IMR-90 (cell line): ENCODE data around the gene FGD3. TPM values are rescaled to one million over a fixed set of nuclear protein-coding genes. Genes with fewer than 3 reads are reported as not detected.
A peak's percentile ranks its signal among the peaks of the same experiment; 100 is the strongest.

ENCODE experiments used
- ATAC-seq: fragments of 200-7000 bp; cut with Tn5 transposase; 2 replicates; pipeline ENCODE4 v1.9.1; 2020; ENCODE audit warnings: low read depth, mild to moderate bottlenecking, moderate library complexity
- BruUV-seq: library from RNA; stranded (reverse); fragments of 400-500 nt; replicated peaks from 2 replicates; lab custom pipeline; 2021; lab: Mats Ljungman, UMichigan
- CTCF ChIA-PET: fragments of 300-600 bp; formaldehyde crosslinking; extraction: SDS; loops from one replicate; lab custom pipeline; 2021; ENCODE audit warnings: antibody characterized with exemption; lab: Yijun Ruan, JAX
- POLR2A ChIA-PET: fragments of 300-600 bp; sonication (Branson Sonifier 250); formaldehyde crosslinking; loops from one replicate; lab custom pipeline; 2022; ENCODE audit warnings: antibody characterized with exemption; ENCODE audit not compliant: unreplicated experiment; lab: Charles Lee
- DNase-seq: peaks from one replicate; pipeline ENCODE4 v3.0.0; 2013
- H2AFZ ChIP-seq: replicated peaks from 2 replicates; pipeline ENCODE3; 2013; ENCODE audit warnings: low read length, mild to moderate bottlenecking; ENCODE audit not compliant: poor library complexity
- H2AK5ac ChIP-seq: 2 replicates; pipeline ENCODE4 v1.6.1; 2013; ENCODE audit warnings: low read depth, low read length, inconsistent platforms
- H2AK9ac ChIP-seq: replicated peaks from 2 replicates; pipeline ENCODE3; 2013; ENCODE audit warnings: mild to moderate bottlenecking, low read depth, low read length, moderate library complexity; ENCODE audit not compliant: poor library complexity
- H2BK120ac ChIP-seq: 2 replicates; pipeline ENCODE4 v1.6.1; 2013; ENCODE audit warnings: low read depth, low read length, inconsistent platforms
- H2BK15ac ChIP-seq: 3 replicates; pipeline ENCODE4 v1.6.1; 2013; ENCODE audit warnings: low read depth, low read length, inconsistent platforms
- H2BK20ac ChIP-seq: 2 replicates; pipeline ENCODE4 v1.6.1; 2013; ENCODE audit warnings: low read depth, mild to moderate bottlenecking, inconsistent platforms, low read length, moderate library complexity
- H2BK5ac ChIP-seq: 2 replicates; pipeline ENCODE4 v1.6.1; 2013; ENCODE audit warnings: mild to moderate bottlenecking, low read depth, low read length, inconsistent platforms; ENCODE audit not compliant: poor library complexity, severe bottlenecking
- H3K14ac ChIP-seq: replicated peaks from 2 replicates; pipeline ENCODE4 v1.6.1; 2013; ENCODE audit warnings: low read depth, low read length, inconsistent platforms
- H3K18ac ChIP-seq: 2 replicates; pipeline ENCODE4 v1.6.1; 2013; ENCODE audit warnings: low read depth, low read length, control low read depth
- H3K23ac ChIP-seq: 2 replicates; pipeline ENCODE4 v1.6.1; 2013; ENCODE audit warnings: low read depth, low read length, inconsistent platforms
- H3K27ac ChIP-seq: 2 replicates; pipeline ENCODE4 v1.5.1; 2013; ENCODE audit warnings: mild to moderate bottlenecking, control low read depth, low read length; ENCODE audit not compliant: insufficient read depth
- H3K27me3 ChIP-seq: 2 replicates; pipeline ENCODE4 v1.6.1; 2013; ENCODE audit warnings: low read length; ENCODE audit not compliant: control insufficient read depth, insufficient read depth
- H3K36me3 ChIP-seq: 2 replicates; pipeline ENCODE4 v1.6.1; 2013; ENCODE audit warnings: low read length, mixed read lengths; ENCODE audit not compliant: control insufficient read depth, insufficient read depth
- H3K4ac ChIP-seq: 2 replicates; pipeline ENCODE4 v1.6.1; 2013; ENCODE audit warnings: low read depth, low read length, inconsistent platforms
- H3K4me1 ChIP-seq: 2 replicates; pipeline ENCODE4 v1.6.1; 2013; ENCODE audit warnings: low read length, mixed read lengths; ENCODE audit not compliant: control insufficient read depth, insufficient read depth
- H3K4me2 ChIP-seq: 2 replicates; pipeline ENCODE4 v1.6.1; 2013; ENCODE audit warnings: low read depth, mild to moderate bottlenecking, control low read depth, low read length, moderate library complexity
- H3K4me3 ChIP-seq: 2 replicates; pipeline ENCODE4 v1.5.1; 2013; ENCODE audit warnings: low read depth, mild to moderate bottlenecking, control low read depth, low read length, moderate library complexity; ENCODE audit not compliant: insufficient read depth
- H3K56ac ChIP-seq: 2 replicates; pipeline ENCODE4 v1.6.1; 2013; ENCODE audit warnings: low read length, inconsistent platforms; ENCODE audit not compliant: insufficient read depth; ENCODE audit errors: extremely low read depth
- H3K79me1 ChIP-seq, 2 experiments: 2 replicates each; pipeline ENCODE4 v1.6.1; 2013; ENCODE audit warnings: low read length in 2 of 2, inconsistent platforms in 1 of 2, low read depth in 1 of 2
- H3K9ac ChIP-seq: 2 replicates; pipeline ENCODE4 v1.6.1; 2013; ENCODE audit warnings: low read depth, low read length, control low read depth
- H3K9me1 ChIP-seq: 2 replicates; pipeline ENCODE4 v1.6.1; 2013; ENCODE audit warnings: low read length, inconsistent platforms; ENCODE audit not compliant: insufficient read depth
- H3K9me3 ChIP-seq: 2 replicates; pipeline ENCODE4 v1.6.1; 2013; ENCODE audit warnings: low read length; ENCODE audit not compliant: control insufficient read depth, insufficient read depth
- H4K20me1 ChIP-seq: 2 replicates; pipeline ENCODE4 v1.6.1; 2013; ENCODE audit warnings: low read length, inconsistent platforms; ENCODE audit not compliant: insufficient read depth
- H4K5ac ChIP-seq: 2 replicates; pipeline ENCODE4 v1.6.1; 2013; ENCODE audit warnings: mild to moderate bottlenecking, low read depth, low read length, control low read depth
- H4K8ac ChIP-seq, 2 experiments: 2 replicates each; pipeline ENCODE4 v1.6.1; 2013; ENCODE audit warnings: low read depth in 2 of 2, low read length in 2 of 2, control low read depth in 1 of 2, inconsistent platforms in 1 of 2
- H4K91ac ChIP-seq: 2 replicates; pipeline ENCODE4 v1.6.1; 2013; ENCODE audit warnings: low read depth, low read length, inconsistent platforms; ENCODE audit not compliant: insufficient read depth
- BHLHE40 ChIP-seq: fragments of 150-350 bp; IDR thresholded peaks from 2 replicates; pipeline ENCODE4 v1.6.1; 2016; ENCODE audit warnings: mild to moderate bottlenecking, low read depth, low read length
- CEBPB ChIP-seq: IDR thresholded peaks from 2 replicates; pipeline ENCODE4 v1.6.1; 2012; ENCODE audit warnings: low read depth, low read length, improper control_type of control experiment
- CHD1 ChIP-seq: IDR thresholded peaks from 2 replicates; pipeline ENCODE4 v1.6.1; 2012; ENCODE audit warnings: low read depth, low read length, improper control_type of control experiment
- CTCF ChIP-seq: conservative IDR thresholded peaks from 2 replicates; pipeline ENCODE4 v1.5.1; 2012; ENCODE audit warnings: mild to moderate bottlenecking, low read depth, low read length, improper control_type of control experiment
- FOS ChIP-seq: fragments of 150-350 bp; IDR thresholded peaks from 2 replicates; pipeline ENCODE4 v1.6.1; 2016; ENCODE audit warnings: low read depth, low read length
- MAFK ChIP-seq: IDR thresholded peaks from 2 replicates; pipeline ENCODE4 v1.6.1; 2012; ENCODE audit warnings: low read depth, low read length, improper control_type of control experiment
- MAZ ChIP-seq: IDR thresholded peaks from 2 replicates; pipeline ENCODE4 v1.6.1; 2012; ENCODE audit warnings: low read depth, mild to moderate bottlenecking, low read length, improper control_type of control experiment, moderate library complexity, borderline replicate concordance
- NFE2L2 ChIP-seq: fragments of 150-350 bp; IDR thresholded peaks from 2 replicates; pipeline ENCODE4 v1.6.1; 2016; ENCODE audit warnings: low read depth, mild to moderate bottlenecking, low read length
- POLR2A ChIP-seq: IDR thresholded peaks from 2 replicates; pipeline ENCODE4 v1.6.1; 2012; ENCODE audit warnings: mild to moderate bottlenecking, low read depth, low read length
- RAD21 ChIP-seq: IDR thresholded peaks from 2 replicates; pipeline ENCODE4 v1.6.1; 2012; ENCODE audit warnings: low read length, improper control_type of control experiment
- RFX5 ChIP-seq: IDR thresholded peaks from 2 replicates; pipeline ENCODE4 v1.8.0; 2012; ENCODE audit warnings: low read depth, mild to moderate bottlenecking, low read length, moderate library complexity
- SMC3 ChIP-seq: fragments of 150-350 bp; IDR thresholded peaks from 2 replicates; pipeline ENCODE4 v1.6.1; 2016; ENCODE audit warnings: low read depth, mild to moderate bottlenecking, antibody characterized with exemption, low read length, moderate library complexity
- USF2 ChIP-seq: fragments of 150-350 bp; IDR thresholded peaks from 2 replicates; pipeline ENCODE4 v1.6.1; 2017; ENCODE audit warnings: mild to moderate bottlenecking, antibody characterized with exemption, low read length, low read depth
- WGBS, 2 experiments: methylation state at CpG; one replicate each; pipeline versions ENCODE4 v1.1.5 to v1.1.7; 2013; ENCODE audit warnings: missing lambda C conversion rate in 2 of 2; ENCODE audit not compliant: insufficient read length in 1 of 2; ENCODE audit errors: extremely low coverage in 2 of 2; 5-methylcytosine and 5-hydroxymethylcytosine counted together
- dilution Hi-C: fragments of 300-500 bp; cut with HindIII; formaldehyde crosslinking; loops from one replicate; pipeline ENCODE4 v1.14.3; 2018; ENCODE audit warnings: low sequenced_read_pairs; ENCODE audit not compliant: unreplicated experiment
- in situ Hi-C: fragments of 300-500 bp; cut with MboI; formaldehyde crosslinking; loops from 3 replicates; pipeline ENCODE4 v1.14.3; 2019; ENCODE audit warnings: low sequenced_read_pairs, inconsistent platforms, mixed read lengths
- intact Hi-C: fragments of 100-400 bp; cut with micrococcal nuclease; formaldehyde crosslinking; loops from 2 replicates; pipeline ENCODE4 v1.10.0; 2022
- polyA plus RNA-seq, 3 experiments: library from polyadenylated mRNA; depleted of rRNA; stranded (reverse); fragments of >200 nt; gene quantifications; 2 replicates each; pipeline ENCODE4 v1.2.3, GENCODE V29; 2012; ENCODE audit warnings: low replicate concordance in 1 of 3
- total RNA-seq: library from RNA; depleted of rRNA; stranded (reverse); fragments of >200 nt; gene quantifications from 2 replicates; pipeline ENCODE4 v1.2.3, GENCODE V29; 2012
- TF ChIP-seq, protein P1 (sequence below): fragments of 150-350 bp; IDR thresholded peaks from 2 replicates; pipeline ENCODE4 v1.6.1; 2016; ENCODE audit warnings: low read depth, mild to moderate bottlenecking, low read length, moderate library complexity, borderline replicate concordance

The FGD3 gene
- total and polyA plus RNA-seq, 2 of the 4 experiments (the other 2 are of a cell fraction) = not detected

GRCh38 chr9:93003552-93004407 lies 56.5 kb downstream of the FGD3 start:
- dilution Hi-C loops = no loop called here
- no peaks in the 10 kb centered on the region for H4K20me1 ChIP-seq
- no peak overlapping the region for H3K9ac ChIP-seq
- peak; percentile 22 for DNase-seq
- H2AFZ ChIP-seq = peak overlapping the region; percentile 53
- no peaks in the 10 kb centered on the region for H3K4me1 ChIP-seq
- no peak overlapping the region for H2BK5ac ChIP-seq
- H3K4ac ChIP-seq = no peak overlapping the region
- no peak overlapping the region for H2BK15ac ChIP-seq
- ChIA-PET CTCF (interaction anchor here (0.6 to 1.3 kb wide), 5 partner anchors 57 to 561 kb away, joined by 3 read pairs; no protein-coding TSS in a partner anchor), POLR2A (no interaction called here)
- BruUV-seq = no TSS peak
- no peak overlapping the region for H2BK20ac ChIP-seq
- intact Hi-C loops = loop anchor here (1.0 to 2.0 kb wide), 3 partner anchors 93 to 302 kb away; partner anchors contain the start of gene CARD19
- H3K27me3 ChIP-seq = peaks cover 8% of the 10 kb centered on the region; the same call in 1 of the 2 replicates
- no peaks in the 10 kb centered on the region for H3K9me3 ChIP-seq
- no peak overlapping the region for H3K23ac ChIP-seq
- ATAC-seq = peak; percentile 80
- H2BK120ac ChIP-seq = no peak overlapping the region
- H4K5ac ChIP-seq = no peak overlapping the region
- no peak overlapping the region for H2AK5ac ChIP-seq
- in situ Hi-C loops = loop anchor here (25.0 kb wide), 1 partner anchor 309 kb away; no protein-coding TSS in a partner anchor
- no peaks in the 10 kb centered on the region for H3K36me3 ChIP-seq
- H3K56ac ChIP-seq = no peak overlapping the region
- no peaks in the 10 kb centered on the region for H3K79me1 ChIP-seq
- H2AK9ac ChIP-seq = no peak overlapping the region
- no peak overlapping the region for H4K91ac ChIP-seq
- H3K4me3 ChIP-seq = no peak overlapping the region
- 49% methylated on average over 11 of the region's 28 CpGs; no CpG with 5 or more reads in 1 of the 2 experiments for WGBS, 2 experiments
- no peak overlapping the region for H3K27ac ChIP-seq
- no peak overlapping the region for H3K14ac ChIP-seq
- no peaks in the 10 kb centered on the region for H3K9me1 ChIP-seq
- H3K18ac ChIP-seq = no peak overlapping the region
- H3K4me2 ChIP-seq = no peak overlapping the region
- H4K8ac ChIP-seq = no peak overlapping the region
- TF ChIP-seq NFE2L2 (no peak), BHLHE40 (no peak), RFX5 (no peak), MAZ (no peak), SMC3 (peak; percentile 57), POLR2A (no peak), CEBPB (no peak), RAD21 (peak; percentile 66), FOS (no peak), CHD1 (no peak), USF2 (no peak), MAFK (no peak), CTCF (peak; percentile 64)
- TF ChIP-seq, protein P1, sequence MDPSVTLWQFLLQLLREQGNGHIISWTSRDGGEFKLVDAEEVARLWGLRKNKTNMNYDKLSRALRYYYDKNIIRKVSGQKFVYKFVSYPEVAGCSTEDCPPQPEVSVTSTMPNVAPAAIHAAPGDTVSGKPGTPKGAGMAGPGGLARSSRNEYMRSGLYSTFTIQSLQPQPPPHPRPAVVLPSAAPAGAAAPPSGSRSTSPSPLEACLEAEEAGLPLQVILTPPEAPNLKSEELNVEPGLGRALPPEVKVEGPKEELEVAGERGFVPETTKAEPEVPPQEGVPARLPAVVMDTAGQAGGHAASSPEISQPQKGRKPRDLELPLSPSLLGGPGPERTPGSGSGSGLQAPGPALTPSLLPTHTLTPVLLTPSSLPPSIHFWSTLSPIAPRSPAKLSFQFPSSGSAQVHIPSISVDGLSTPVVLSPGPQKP = no peak
